Panc1 (cell line): ENCODE results near the gene BPIFA3. TPM values are rescaled to one million over a fixed set of nuclear protein-coding genes. Genes with fewer than 3 reads are reported as not detected.

ENCODE experiments used
- ATAC-seq: fragments of 200-7000 bp; cut with Tn5 transposase; 2 replicates; pipeline ENCODE4 v1.9.1; 2020; ENCODE audit warnings: mild to moderate bottlenecking, moderate library complexity
- BruUV-seq: library from RNA; stranded (reverse); fragments of 400-500 nt; replicated peaks from 2 replicates; lab custom pipeline; 2021; lab: Mats Ljungman, UMichigan
- CTCF ChIA-PET: fragments of 300-600 bp; sonication (Branson Sonifier 250); formaldehyde crosslinking; loops from one replicate; lab custom pipeline; 2022; ENCODE audit warnings: antibody characterized with exemption; lab: Charles Lee
- POLR2A ChIA-PET: fragments of 300-600 bp; sonication (Branson Sonifier 250); formaldehyde crosslinking; loops from one replicate; lab custom pipeline; 2022; ENCODE audit warnings: antibody characterized with exemption; lab: Charles Lee
- DNase-seq: peaks from one replicate; pipeline ENCODE4 v3.0.0-alpha.2; 2010; ENCODE audit warnings: low read depth, low spot score
- H3K27ac ChIP-seq: 2 replicates; pipeline ENCODE4 v1.5.1; 2011; ENCODE audit warnings: mild to moderate bottlenecking, low read length, inconsistent platforms
- H3K27me3 ChIP-seq: fragments of 200-500 bp; sonication (Bioruptor generic); 2 replicates; pipeline ENCODE4 v1.6.0; 2014; ENCODE audit warnings: low read length, inconsistent platforms; ENCODE audit not compliant: control insufficient read depth, insufficient read depth
- H3K36me3 ChIP-seq: fragments of 200-500 bp; sonication (Bioruptor generic); 2 replicates; pipeline ENCODE4 v1.5.1; 2014; ENCODE audit warnings: inconsistent platforms, mild to moderate bottlenecking, low read length, moderate library complexity; ENCODE audit not compliant: control insufficient read depth, insufficient read depth
- H3K4me1 ChIP-seq: 2 replicates; pipeline ENCODE4 v1.5.1; 2011; ENCODE audit warnings: inconsistent platforms, mild to moderate bottlenecking, low read length, moderate library complexity; ENCODE audit not compliant: control insufficient read depth, insufficient read depth
- H3K4me3 ChIP-seq, 2 experiments: 2 replicates each; pipeline ENCODE4 v1.5.1; 2011 to 2012; ENCODE audit warnings: low read depth in 2 of 2, low read length in 2 of 2, mild to moderate bottlenecking in 2 of 2, inconsistent platforms in 1 of 2, moderate library complexity in 1 of 2
- H3K9me3 ChIP-seq: fragments of 200-500 bp; sonication (Bioruptor generic); 2 replicates; pipeline ENCODE4 v1.5.1; 2014; ENCODE audit warnings: low read depth, mild to moderate bottlenecking, inconsistent platforms, low read length, moderate library complexity; ENCODE audit not compliant: control insufficient read depth, insufficient read depth
- POLR2AphosphoS5 ChIP-seq: IDR thresholded peaks from 2 replicates; pipeline ENCODE4 v1.6.1; 2012; ENCODE audit warnings: mild to moderate bottlenecking, low read depth, low read length, moderate library complexity
- SIN3A ChIP-seq: IDR thresholded peaks from 2 replicates; pipeline ENCODE4 v1.6.1; 2012; ENCODE audit warnings: low read depth, mild to moderate bottlenecking, low read length, moderate library complexity, borderline replicate concordance; ENCODE audit not compliant: insufficient read depth
- TCF7L2 ChIP-seq: IDR thresholded peaks from 2 replicates; pipeline ENCODE4 v1.6.1; 2011; ENCODE audit warnings: mild to moderate bottlenecking, low read depth, low read length, inconsistent platforms
- in situ Hi-C: cut with HindIII; loops from 2 replicates; pipeline ENCODE4 v1.10.0; 2016; ENCODE audit warnings: low sequenced_read_pairs, low pct_unique_long_range_greater_than_20kb
- intact Hi-C: fragments of 100-400 bp; cut with micrococcal nuclease; formaldehyde crosslinking; loops from one replicate; pipeline ENCODE4 v1.10.0; 2022; ENCODE audit not compliant: unreplicated experiment
- total RNA-seq: library from RNA; stranded (reverse); gene quantifications from one replicate; pipeline ENCODE4 v1.2.1, GENCODE V29; 2021; ENCODE audit not compliant: unreplicated experiment
- TF ChIP-seq, protein P1 (sequence below): fragments of 450-650 bp; IDR thresholded peaks from 2 replicates; pipeline ENCODE4 v1.5.1; 2017; ENCODE audit warnings: mild to moderate bottlenecking
- TF ChIP-seq, protein P2 (sequence below), 2 experiments: IDR thresholded peaks; 2 replicates each; pipeline ENCODE4 v1.6.1; 2011 to 2012; ENCODE audit warnings: low read depth in 2 of 2, control low read depth in 1 of 2, low read length in 1 of 2, mild to moderate bottlenecking in 1 of 2, moderate library complexity in 1 of 2; ENCODE audit not compliant: insufficient read depth in 1 of 2

Gene BPIFA3
- total RNA-seq, 1 experiment from 2014 or later, result not detected

DNA sequence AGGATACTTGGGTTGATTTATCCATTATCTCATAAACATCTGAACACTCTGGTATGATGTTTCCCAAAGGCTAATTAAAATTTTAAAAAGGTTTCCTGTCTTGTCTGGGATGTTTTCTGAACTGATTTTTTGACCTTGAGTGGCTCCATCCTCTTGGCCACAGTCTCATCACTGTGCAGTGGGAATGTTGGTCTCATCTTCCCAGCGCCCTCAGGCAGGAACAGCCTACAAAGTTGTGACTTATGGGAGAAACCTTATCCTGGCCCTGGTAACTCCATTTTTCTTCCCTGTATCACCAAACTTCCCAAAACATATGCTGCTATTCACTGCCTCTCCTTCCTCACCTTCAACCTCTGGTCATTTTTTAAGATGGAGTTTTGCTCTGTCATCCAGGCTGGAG, 6.8 kb upstream of the BPIFA3 start:
- BruUV-seq, result no TSS peak
- CTCF ChIA-PET, result interaction anchor here (0.6 kb wide), 1 partner anchor 228 kb away, joined by 3 read pairs; no protein-coding TSS in a partner anchor
- H3K4me1 ChIP-seq, result no peaks in the 10 kb centered on the region
- no peak overlapping the region for H3K27ac ChIP-seq
- DNase-seq (no peak), ATAC-seq (no peak)
- H3K36me3 ChIP-seq, result no peaks in the 10 kb centered on the region
- H3K27me3 ChIP-seq, result peaks cover 21% of the 10 kb centered on the region
- no peak overlapping the region for H3K4me3 ChIP-seq
- TF ChIP-seq TCF7L2, result no peak
- no peak for TF ChIP-seq POLR2AphosphoS5
- TF ChIP-seq, protein P1, sequence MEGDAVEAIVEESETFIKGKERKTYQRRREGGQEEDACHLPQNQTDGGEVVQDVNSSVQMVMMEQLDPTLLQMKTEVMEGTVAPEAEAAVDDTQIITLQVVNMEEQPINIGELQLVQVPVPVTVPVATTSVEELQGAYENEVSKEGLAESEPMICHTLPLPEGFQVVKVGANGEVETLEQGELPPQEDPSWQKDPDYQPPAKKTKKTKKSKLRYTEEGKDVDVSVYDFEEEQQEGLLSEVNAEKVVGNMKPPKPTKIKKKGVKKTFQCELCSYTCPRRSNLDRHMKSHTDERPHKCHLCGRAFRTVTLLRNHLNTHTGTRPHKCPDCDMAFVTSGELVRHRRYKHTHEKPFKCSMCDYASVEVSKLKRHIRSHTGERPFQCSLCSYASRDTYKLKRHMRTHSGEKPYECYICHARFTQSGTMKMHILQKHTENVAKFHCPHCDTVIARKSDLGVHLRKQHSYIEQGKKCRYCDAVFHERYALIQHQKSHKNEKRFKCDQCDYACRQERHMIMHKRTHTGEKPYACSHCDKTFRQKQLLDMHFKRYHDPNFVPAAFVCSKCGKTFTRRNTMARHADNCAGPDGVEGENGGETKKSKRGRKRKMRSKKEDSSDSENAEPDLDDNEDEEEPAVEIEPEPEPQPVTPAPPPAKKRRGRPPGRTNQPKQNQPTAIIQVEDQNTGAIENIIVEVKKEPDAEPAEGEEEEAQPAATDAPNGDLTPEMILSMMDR, result no peak
- no peak for TF ChIP-seq SIN3A
- TF ChIP-seq, protein P2, sequence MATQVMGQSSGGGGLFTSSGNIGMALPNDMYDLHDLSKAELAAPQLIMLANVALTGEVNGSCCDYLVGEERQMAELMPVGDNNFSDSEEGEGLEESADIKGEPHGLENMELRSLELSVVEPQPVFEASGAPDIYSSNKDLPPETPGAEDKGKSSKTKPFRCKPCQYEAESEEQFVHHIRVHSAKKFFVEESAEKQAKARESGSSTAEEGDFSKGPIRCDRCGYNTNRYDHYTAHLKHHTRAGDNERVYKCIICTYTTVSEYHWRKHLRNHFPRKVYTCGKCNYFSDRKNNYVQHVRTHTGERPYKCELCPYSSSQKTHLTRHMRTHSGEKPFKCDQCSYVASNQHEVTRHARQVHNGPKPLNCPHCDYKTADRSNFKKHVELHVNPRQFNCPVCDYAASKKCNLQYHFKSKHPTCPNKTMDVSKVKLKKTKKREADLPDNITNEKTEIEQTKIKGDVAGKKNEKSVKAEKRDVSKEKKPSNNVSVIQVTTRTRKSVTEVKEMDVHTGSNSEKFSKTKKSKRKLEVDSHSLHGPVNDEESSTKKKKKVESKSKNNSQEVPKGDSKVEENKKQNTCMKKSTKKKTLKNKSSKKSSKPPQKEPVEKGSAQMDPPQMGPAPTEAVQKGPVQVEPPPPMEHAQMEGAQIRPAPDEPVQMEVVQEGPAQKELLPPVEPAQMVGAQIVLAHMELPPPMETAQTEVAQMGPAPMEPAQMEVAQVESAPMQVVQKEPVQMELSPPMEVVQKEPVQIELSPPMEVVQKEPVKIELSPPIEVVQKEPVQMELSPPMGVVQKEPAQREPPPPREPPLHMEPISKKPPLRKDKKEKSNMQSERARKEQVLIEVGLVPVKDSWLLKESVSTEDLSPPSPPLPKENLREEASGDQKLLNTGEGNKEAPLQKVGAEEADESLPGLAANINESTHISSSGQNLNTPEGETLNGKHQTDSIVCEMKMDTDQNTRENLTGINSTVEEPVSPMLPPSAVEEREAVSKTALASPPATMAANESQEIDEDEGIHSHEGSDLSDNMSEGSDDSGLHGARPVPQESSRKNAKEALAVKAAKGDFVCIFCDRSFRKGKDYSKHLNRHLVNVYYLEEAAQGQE (IDR thresholded peaks at IDR 0.05; ENCODE audit: insufficient read depth in 1 of 2, low read depth in 2 of 2, low read length in 1 of 2), result no peak
- intact Hi-C loops (no loop called here), in situ Hi-C loops (no loop called here)
- POLR2A ChIA-PET, result no interaction called here
- H3K9me3 ChIP-seq, result no peaks in the 10 kb centered on the region

DNA sequence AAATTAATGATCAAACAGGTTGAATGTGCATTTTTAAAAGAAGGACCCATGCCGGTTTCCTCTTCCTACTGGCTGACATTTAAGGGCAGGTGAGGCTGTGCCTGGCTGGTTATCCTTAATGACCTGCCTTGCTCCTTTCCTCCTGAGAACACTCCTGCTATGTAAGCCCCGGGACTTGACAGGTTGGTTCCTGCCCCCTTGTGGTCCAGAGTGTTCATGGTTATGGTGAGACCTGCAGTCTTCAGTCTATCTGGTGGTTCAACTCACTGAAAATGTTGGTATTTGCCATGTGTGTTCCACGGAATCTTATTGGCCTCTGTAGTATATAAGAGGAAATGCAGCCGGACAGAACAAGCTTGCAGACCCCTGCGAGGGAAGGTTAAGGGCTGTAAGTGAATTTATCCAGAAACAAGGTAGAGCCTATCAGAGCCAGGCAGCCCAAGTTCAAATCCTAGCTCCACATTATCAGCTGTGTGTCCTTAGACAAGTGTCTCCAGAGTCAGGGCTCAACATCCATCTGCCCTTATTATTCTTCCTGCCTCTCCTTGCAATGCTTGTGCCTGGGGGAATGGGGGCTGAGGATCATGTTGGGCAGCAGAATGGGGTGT, 5.2 kb upstream of the BPIFA3 start:
- ChIA-PET POLR2A (no interaction called here), CTCF (interaction anchor here (0.6 to 1.0 kb wide), 2 partner anchors 96 to 116 kb away, joined by 4 read pairs; no protein-coding TSS in a partner anchor)
- H3K27me3 ChIP-seq, result peaks cover 12% of the 10 kb centered on the region
- no TSS peak for BruUV-seq
- DNase-seq (peak; percentile 27), ATAC-seq (peak; percentile 96)
- intact Hi-C loops (loop anchor here (1.0 kb wide), 1 partner anchor 116 kb away; no protein-coding TSS in a partner anchor), in situ Hi-C loops (no loop called here)
- no peaks in the 10 kb centered on the region for H3K36me3 ChIP-seq
- no peaks in the 10 kb centered on the region for H3K9me3 ChIP-seq
- no peak overlapping the region for H3K4me3 ChIP-seq
- TF ChIP-seq, protein P2 (IDR thresholded peaks at IDR 0.05; ENCODE audit: insufficient read depth in 1 of 2, low read depth in 2 of 2, low read length in 1 of 2), result peak; percentile 32 to 61; a peak in 2 of 4 replicates
- TF ChIP-seq POLR2AphosphoS5 (no peak), TCF7L2 (no peak), SIN3A (no peak)
- TF ChIP-seq, protein P1, result peak; percentile 79
- no peaks in the 10 kb centered on the region for H3K4me1 ChIP-seq
- no peak overlapping the region for H3K27ac ChIP-seq
